Brain microvascular endothelial cell (primary cell): ENCODE results near the gene KMT2A.
"Not testable (repeated sequence)": the region's sequence is repeated elsewhere in the genome, so short reads cannot be mapped to it uniquely, and the experiment has no call there.

Experiments
- DNase-seq: peaks from one replicate; pipeline ENCODE4 v3.0.0-alpha.2; 2020
- H3K27ac ChIP-seq: fragments of 250-450 bp; sonication (Bioruptor Pico); 2 replicates; pipeline ENCODE4 v1.5.1; 2020; ENCODE audit warnings: mild to moderate bottlenecking, moderate library complexity
- H3K27me3 ChIP-seq: fragments of 250-450 bp; sonication (Bioruptor Pico); replicated peaks from 2 replicates; pipeline ENCODE4 v1.5.1; 2020; ENCODE audit warnings: mild to moderate bottlenecking
- H3K36me3 ChIP-seq: fragments of 250-450 bp; sonication (Bioruptor Pico); replicated peaks from 2 replicates; pipeline ENCODE4 v1.5.1; 2020; ENCODE audit warnings: mild to moderate bottlenecking
- H3K4me3 ChIP-seq: 2 replicates; pipeline ENCODE4 v1.5.1; 2011; ENCODE audit warnings: low read depth, mild to moderate bottlenecking, control low read depth, low read length, moderate library complexity
- CTCF ChIP-seq: IDR thresholded peaks from 2 replicates; pipeline ENCODE4 v1.5.1; 2011; ENCODE audit warnings: low read depth, mild to moderate bottlenecking, moderate library complexity, low read length, control low read depth, inconsistent platforms; ENCODE audit errors: missing control alignments
- in situ Hi-C: cut with HindIII; loops from 2 replicates; pipeline ENCODE4 v1.10.0; 2017; ENCODE audit warnings: low sequenced_read_pairs, low pct_ligation_motif_present

KMT2A gene

DNA sequence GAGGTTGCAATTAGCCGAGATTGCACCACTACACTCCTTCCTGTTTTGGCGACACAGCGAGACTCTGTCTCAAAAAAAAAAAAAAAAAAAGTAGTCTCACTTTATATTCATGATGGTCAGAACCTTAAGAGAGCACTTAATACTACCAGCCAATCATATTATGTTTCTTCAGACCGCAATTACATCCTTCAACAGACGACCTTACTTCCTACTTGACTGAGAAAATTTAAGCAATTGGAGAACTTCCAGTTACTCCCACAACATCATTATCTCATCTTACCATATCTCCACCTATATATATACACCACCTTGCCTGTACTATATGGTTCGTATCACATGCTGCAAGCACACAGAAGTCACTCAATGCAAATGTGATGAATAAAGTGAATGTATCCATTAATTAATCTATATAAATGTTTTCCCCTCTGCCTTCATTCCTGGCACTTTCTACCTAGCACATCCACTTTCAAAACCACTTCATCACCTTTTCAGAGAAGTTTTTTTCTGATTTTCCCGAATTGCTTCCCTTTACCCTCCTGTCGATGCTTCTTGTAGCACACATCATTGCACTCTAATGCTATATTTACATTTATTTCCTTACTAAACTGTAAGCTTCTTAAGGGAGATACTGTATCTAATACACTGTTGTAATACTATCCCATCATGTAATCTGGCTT lies 21.1 kb upstream of the KMT2A start:
- H3K4me3 ChIP-seq: no peak overlapping the region
- DNase-seq: no peak
- H3K27ac ChIP-seq: peak overlapping the region; percentile 17
- TF ChIP-seq CTCF: no peak
- in situ Hi-C loops: no loop called here
- H3K36me3 ChIP-seq: no peaks in the 10 kb centered on the region
- no peaks in the 10 kb centered on the region for H3K27me3 ChIP-seq

DNA sequence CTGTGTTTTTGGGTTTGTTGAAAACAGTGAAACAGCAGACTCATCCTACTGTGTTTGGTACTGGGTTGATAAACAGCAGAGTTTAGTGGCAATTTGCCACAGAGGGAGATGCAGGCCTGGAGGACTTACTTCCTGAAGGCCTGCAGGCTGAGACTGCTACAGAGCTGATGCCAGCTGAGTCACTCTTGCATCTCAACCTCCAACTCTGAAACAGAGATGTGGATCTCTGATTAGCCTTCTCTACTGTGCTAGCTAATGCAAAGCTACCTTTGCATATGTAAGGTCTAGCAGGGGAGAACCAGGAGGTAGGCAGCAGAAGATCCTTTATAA lies 20.6 kb upstream of the KMT2A start:
- TF ChIP-seq CTCF: no peak
- in situ Hi-C loops: no loop called here
- no peak overlapping the region for H3K4me3 ChIP-seq
- H3K27me3 ChIP-seq: no peaks in the 10 kb centered on the region
- H3K27ac ChIP-seq: peak overlapping the region; percentile 17
- peak; percentile 95 for DNase-seq
- H3K36me3 ChIP-seq: no peaks in the 10 kb centered on the region

GRCh38 chr11:118416900-118417299 lies 19.4 kb upstream of the KMT2A start:
- H3K36me3 ChIP-seq, in situ Hi-C loops, H3K4me3 ChIP-seq, H3K27me3 ChIP-seq, H3K27ac ChIP-seq, DNase-seq: not testable (repeated sequence)

- Histone ChIP-seq H3K27ac (no peak overlapping the region), H3K27me3 (no peaks in the 10 kb centered on the region), H3K36me3 (no peaks in the 10 kb centered on the region), H3K4me3 (no peak overlapping the region)
- in situ Hi-C loops: no loop called here
- DNase-seq: no peak
- no peak for TF ChIP-seq CTCF
Measured at GRCh38 chr11:118417801-118418200, 18.5 kb upstream of the KMT2A start.

- in situ Hi-C loops: no loop called here
Measured at GRCh38 chr11:118418766-118419165, 17.5 kb upstream of the KMT2A start.

DNA sequence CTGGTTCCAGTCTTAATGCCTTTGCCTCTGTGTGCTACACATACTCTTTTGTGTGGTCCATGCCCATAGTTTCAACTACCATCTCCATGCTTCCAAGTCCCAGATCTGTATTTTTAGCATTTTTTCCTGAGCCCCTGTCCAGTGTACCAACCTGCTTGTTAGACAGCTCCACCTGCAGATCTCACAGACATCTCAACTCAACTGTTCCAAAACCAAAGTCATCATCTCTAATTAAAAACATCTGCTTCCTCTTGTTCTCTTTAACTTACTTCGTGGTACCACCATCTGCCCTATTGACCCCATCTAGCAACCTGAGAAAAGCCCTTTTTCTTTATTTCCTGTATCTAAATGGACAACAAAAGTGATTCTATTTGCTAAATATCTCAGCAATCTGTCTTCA lies 8.6 kb upstream of the KMT2A start:
- H3K27ac ChIP-seq: no peak overlapping the region
- no peaks in the 10 kb centered on the region for H3K36me3 ChIP-seq
- no peak overlapping the region for H3K4me3 ChIP-seq
- in situ Hi-C loops: no loop called here
- TF ChIP-seq CTCF: no peak
- no peaks in the 10 kb centered on the region for H3K27me3 ChIP-seq
- DNase-seq: no peak

More at GRCh38 chr11:118418766-118419165, 17.5 kb upstream of the KMT2A start:
- Histone ChIP-seq H3K4me3 (no peak overlapping the region), H3K27me3 (no peaks in the 10 kb centered on the region), H3K36me3 (no peaks in the 10 kb centered on the region), H3K27ac (no peak overlapping the region)
- DNase-seq: no peak
- TF ChIP-seq CTCF: no peak
